Skeletal muscle satellite cell (primary cell): Measurements from ENCODE around the gene TRPM4.
"Not testable (repeated sequence)": the region's sequence is repeated elsewhere in the genome, so short reads cannot be mapped to it uniquely, and the experiment has no call there.

Experiments
- H3K27me3 ChIP-seq: 2 replicates; pipeline ENCODE4 v1.7.0; 2013; ENCODE audit warnings: low read length; ENCODE audit not compliant: control insufficient read depth, insufficient read depth
- H3K36me3 ChIP-seq: 2 replicates; pipeline ENCODE4 v1.7.0; 2013; ENCODE audit warnings: mild to moderate bottlenecking, control low read depth, low read length; ENCODE audit not compliant: insufficient read depth
- H3K4me1 ChIP-seq: 2 replicates; pipeline ENCODE4 v1.7.0; 2013; ENCODE audit warnings: low read length; ENCODE audit not compliant: control insufficient read depth, insufficient read depth
- H3K4me2 ChIP-seq: 2 replicates; pipeline ENCODE4 v1.7.0; 2013; ENCODE audit warnings: mild to moderate bottlenecking, low read length
- H3K4me3 ChIP-seq: 2 replicates; pipeline ENCODE4 v1.7.0; 2013; ENCODE audit warnings: low read length
- H3K9ac ChIP-seq: 2 replicates; pipeline ENCODE4 v1.7.0; 2013; ENCODE audit warnings: mild to moderate bottlenecking, low read depth, low read length, moderate library complexity
- H3K9me3 ChIP-seq: replicated peaks from 2 replicates; pipeline ENCODE4 v1.7.0; 2013; ENCODE audit warnings: mild to moderate bottlenecking, control low read depth, low read length

TRPM4 gene

DNA sequence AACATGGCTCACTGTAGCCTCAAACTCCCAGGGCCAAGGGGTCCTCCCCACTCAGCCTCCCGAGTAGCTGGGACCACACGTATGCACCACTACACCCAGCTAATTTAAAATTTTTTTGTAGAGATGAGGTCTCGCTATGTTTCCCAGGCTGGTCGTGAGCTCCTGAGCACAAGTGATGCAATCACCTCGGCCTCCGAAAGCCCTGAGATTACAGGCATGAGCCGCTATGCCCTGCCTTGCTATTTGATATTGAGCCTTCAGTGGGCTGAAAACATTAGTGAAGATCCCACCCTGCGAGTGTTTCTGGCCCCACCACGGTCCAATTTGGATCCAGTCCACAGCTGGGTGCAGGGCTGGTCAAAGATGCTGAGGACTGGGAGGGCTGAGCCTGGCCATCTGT lies 65.9 kb downstream of the TRPM4 start:
- H3K4me2 ChIP-seq: no peak overlapping the region
- no peaks in the 10 kb centered on the region for H3K4me1 ChIP-seq
- H3K27me3 ChIP-seq: peaks cover 2% of the 10 kb centered on the region
- no peak overlapping the region for H3K9ac ChIP-seq
- H3K4me3 ChIP-seq: no peak overlapping the region
- no peaks in the 10 kb centered on the region for H3K9me3 ChIP-seq
- no peaks in the 10 kb centered on the region for H3K36me3 ChIP-seq

DNA sequence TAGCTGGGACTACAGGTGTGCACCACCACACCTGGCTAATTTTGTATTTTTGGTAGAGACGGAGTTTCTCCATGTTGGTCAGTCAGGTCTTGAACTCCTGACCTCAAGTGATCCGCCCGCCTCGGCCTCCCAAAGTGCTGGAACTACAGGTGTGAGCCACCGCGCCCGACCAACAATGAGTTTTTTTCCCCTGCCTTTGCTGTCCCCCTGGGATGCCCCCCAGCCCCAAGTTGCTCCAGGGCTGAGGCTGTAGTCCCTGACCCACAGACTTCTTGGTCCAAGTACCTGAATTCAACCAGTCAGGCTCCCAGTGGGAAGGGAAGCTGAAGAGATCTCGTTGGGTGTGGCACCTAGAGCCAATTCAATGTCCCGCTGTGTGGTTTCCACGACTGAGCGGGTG lies 66.8 kb downstream of the TRPM4 start:
- not testable (repeated sequence) for H3K27me3 ChIP-seq, H3K4me2 ChIP-seq

DNA sequence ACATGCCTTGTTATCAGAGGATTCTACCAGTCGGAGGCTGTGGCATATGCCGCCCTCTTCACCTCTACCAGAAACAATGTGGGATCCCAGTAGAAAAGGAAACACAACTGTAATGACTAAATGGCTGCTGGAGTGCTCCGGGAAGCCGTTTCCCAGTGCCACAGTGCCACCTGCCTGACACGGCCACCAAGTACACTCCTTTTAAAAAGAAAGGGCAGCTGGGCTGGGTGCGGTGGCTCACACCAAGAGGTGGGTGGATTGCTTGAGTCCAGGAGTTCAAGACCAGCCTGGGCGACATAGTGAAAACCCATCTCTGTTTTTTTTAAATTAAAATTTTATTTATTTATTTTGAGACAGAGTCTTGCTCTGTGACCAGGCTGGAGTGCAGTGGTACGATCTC lies 67.3 kb downstream of the TRPM4 start:
- H3K4me1 ChIP-seq: no peaks in the 10 kb centered on the region
- no peak overlapping the region for H3K9ac ChIP-seq
- no peaks in the 10 kb centered on the region for H3K36me3 ChIP-seq
- no peaks in the 10 kb centered on the region for H3K9me3 ChIP-seq
- H3K27me3 ChIP-seq: peaks cover 2% of the 10 kb centered on the region
- no peak overlapping the region for H3K4me2 ChIP-seq
- H3K4me3 ChIP-seq: no peak overlapping the region

More for the DNA sequence above, 66.8 kb downstream of the TRPM4 start:
- not testable (repeated sequence) for H3K4me1 ChIP-seq, H3K9ac ChIP-seq, H3K4me3 ChIP-seq, H3K36me3 ChIP-seq, H3K9me3 ChIP-seq

DNA sequence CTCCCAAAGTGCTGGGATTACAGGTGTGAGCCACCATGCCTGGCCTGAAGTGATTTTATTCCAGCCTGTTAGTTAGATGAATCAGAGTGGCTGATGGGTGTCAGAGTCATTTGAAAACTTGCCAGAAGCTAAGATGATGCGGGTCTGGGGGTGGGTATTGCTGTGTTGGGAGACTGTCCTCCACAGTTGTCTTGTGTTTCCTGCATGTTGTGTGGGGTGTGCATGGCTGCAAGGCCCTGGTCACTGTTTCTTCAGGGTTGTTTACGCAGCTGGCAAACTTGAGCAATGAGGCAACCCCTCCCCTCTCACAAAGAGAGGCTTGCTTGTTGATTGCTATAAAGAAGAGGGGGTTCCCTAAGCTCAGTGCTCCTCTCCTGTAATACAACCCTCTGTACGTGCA lies 71.8 kb downstream of the TRPM4 start:
- H3K4me2 ChIP-seq: no peak overlapping the region
- H3K27me3 ChIP-seq: peaks cover 5% of the 10 kb centered on the region
- no peak overlapping the region for H3K9ac ChIP-seq
- H3K9me3 ChIP-seq: no peaks in the 10 kb centered on the region
- H3K4me3 ChIP-seq: no peak overlapping the region
- no peaks in the 10 kb centered on the region for H3K4me1 ChIP-seq
- H3K36me3 ChIP-seq: no peaks in the 10 kb centered on the region

DNA sequence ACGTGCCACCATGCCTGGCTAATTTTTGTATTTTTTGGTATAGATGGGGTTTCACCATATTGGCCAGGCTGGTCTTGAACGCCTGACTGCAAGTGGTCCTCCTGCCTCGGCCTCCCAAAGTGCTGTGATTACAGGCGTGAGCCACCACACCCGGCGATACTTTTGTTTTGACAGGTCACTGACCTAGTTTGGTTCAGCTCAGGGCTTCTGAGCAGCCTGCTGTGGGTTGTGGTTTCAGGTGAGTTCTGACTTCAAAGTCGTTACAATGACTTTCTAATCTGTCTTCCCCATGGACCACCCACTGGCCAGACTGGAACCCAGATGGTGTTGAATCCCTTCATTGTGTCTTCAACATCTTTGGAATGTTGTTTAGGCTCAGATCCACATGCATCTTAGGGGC lies 73.8 kb downstream of the TRPM4 start:
- Histone ChIP-seq H3K4me1 (no peaks in the 10 kb centered on the region), H3K27me3 (peaks cover 13% of the 10 kb centered on the region), H3K9ac (no peak overlapping the region), H3K4me3 (no peak overlapping the region), H3K36me3 (no peaks in the 10 kb centered on the region), H3K4me2 (no peak overlapping the region), H3K9me3 (no peaks in the 10 kb centered on the region)

DNA sequence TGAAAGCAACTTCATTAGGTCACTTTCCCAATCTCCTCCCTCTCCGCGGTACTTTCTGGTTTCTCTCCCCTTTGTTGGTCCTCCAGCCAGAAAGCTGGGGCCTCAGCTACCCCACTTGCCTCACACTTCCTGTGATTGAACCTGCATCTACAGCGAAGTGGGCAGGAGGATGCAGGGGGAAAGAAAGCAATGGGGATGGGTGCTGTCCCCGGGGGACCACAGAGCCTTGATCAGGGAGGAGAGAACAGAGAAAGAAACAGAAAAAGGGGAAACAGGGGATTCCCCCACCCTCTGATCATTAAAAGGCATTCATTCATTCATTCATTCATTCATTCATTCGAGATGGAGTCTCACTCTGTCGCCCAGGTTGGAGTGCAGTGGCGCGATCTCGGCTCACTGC lies 74.2 kb downstream of the TRPM4 start:
- Histone ChIP-seq H3K9ac (no peak overlapping the region), H3K4me2 (no peak overlapping the region), H3K9me3 (no peaks in the 10 kb centered on the region), H3K36me3 (no peaks in the 10 kb centered on the region), H3K4me3 (no peak overlapping the region), H3K27me3 (peaks cover 14% of the 10 kb centered on the region), H3K4me1 (no peaks in the 10 kb centered on the region)

DNA sequence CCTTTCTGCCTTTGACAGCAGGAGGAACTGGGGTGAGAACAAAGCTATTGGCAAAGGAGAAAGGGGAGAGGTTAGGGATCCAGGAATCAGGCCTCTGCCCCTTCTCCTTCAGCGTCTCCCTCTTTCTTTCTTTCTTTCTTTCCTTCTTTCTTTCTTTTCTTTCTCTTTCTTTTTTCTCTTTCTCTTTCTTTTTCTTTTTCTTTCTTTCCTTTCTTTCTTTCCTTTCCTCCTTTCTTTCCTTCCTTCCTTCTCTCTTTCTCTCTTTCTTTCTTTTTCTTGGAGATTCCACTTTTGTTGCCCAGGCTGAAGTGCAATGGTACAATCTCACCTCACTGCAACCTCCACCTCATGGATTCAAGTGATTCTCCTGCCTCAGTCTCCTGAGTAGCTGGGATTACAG lies 75.6 kb downstream of the TRPM4 start:
- no peak overlapping the region for H3K4me2 ChIP-seq
- H3K27me3 ChIP-seq: peaks cover 14% of the 10 kb centered on the region
- H3K36me3 ChIP-seq: no peaks in the 10 kb centered on the region
- no peaks in the 10 kb centered on the region for H3K9me3 ChIP-seq
- H3K4me1 ChIP-seq: no peaks in the 10 kb centered on the region
- no peak overlapping the region for H3K4me3 ChIP-seq
- H3K9ac ChIP-seq: no peak overlapping the region

DNA sequence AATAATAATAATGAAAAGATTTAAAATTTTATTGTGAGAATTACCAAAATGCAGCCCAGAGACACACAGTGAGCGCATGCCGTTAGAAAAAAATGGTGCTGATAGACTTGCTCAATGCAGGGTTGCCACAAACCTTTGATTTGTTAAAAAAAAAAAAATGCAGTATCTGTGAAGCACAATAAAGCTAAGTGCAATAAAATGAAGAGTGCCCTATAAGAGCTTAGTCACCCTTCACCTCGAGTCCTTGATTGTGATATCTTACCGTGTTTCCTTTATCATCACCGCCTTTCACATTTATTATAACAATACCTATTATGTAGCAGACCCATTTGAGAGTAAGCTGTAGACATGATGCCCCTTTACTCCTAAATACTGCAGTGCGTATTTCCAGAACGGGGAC lies 84.2 kb downstream of the TRPM4 start:
- Histone ChIP-seq H3K9me3 (no peaks in the 10 kb centered on the region), H3K4me1 (no peaks in the 10 kb centered on the region), H3K4me2 (no peak overlapping the region), H3K27me3 (peaks cover 4% of the 10 kb centered on the region), H3K36me3 (no peaks in the 10 kb centered on the region), H3K9ac (no peak overlapping the region), H3K4me3 (no peak overlapping the region)

DNA sequence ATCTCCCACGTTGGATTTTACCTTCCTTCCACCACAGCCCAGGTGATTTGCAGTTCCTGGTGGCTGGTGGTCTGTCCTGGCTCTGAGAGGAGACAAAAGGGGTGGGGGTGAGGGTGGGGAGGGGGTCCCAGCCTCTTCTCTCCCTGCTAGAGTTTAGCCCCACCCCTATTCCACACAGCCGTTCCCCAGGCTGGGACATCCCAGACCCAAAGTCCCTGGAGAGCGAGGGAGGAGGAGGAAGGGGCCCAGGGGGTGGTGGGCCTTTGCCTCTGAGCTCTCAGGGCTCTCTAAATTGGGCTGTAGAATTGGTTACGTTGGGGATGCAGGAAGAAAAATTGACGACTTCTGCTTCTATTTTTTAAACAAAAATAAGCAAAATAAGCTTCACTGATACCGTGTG lies 85.5 kb downstream of the TRPM4 start:
- H3K36me3 ChIP-seq: no peaks in the 10 kb centered on the region
- H3K4me2 ChIP-seq: no peak overlapping the region
- H3K4me3 ChIP-seq: no peak overlapping the region
- no peaks in the 10 kb centered on the region for H3K4me1 ChIP-seq
- no peak overlapping the region for H3K9ac ChIP-seq
- H3K27me3 ChIP-seq: peaks cover 8% of the 10 kb centered on the region
- H3K9me3 ChIP-seq: no peaks in the 10 kb centered on the region

DNA sequence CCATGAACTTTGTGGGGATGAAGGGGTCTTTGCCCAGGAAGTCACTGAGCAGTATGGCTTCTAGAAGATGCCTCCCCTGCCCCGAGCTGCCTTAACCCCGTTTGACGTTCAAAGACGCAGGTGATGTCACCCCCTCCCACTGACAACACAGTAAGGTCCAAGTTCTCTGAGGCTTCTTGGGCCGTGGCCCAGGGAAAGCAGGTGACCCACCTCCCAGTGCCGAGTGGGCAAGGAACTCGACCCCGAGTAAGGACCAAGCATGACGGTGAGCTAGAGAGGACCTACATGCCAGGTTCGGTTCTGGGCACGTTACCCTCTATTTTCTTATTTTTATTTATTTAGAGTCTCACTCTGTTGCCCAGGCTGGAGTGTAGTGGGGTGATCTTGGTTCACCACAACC lies 86.1 kb downstream of the TRPM4 start:
- Histone ChIP-seq H3K27me3 (peaks cover 10% of the 10 kb centered on the region), H3K9me3 (no peaks in the 10 kb centered on the region), H3K4me2 (no peak overlapping the region), H3K4me3 (no peak overlapping the region), H3K4me1 (no peaks in the 10 kb centered on the region), H3K36me3 (no peaks in the 10 kb centered on the region), H3K9ac (no peak overlapping the region)

DNA sequence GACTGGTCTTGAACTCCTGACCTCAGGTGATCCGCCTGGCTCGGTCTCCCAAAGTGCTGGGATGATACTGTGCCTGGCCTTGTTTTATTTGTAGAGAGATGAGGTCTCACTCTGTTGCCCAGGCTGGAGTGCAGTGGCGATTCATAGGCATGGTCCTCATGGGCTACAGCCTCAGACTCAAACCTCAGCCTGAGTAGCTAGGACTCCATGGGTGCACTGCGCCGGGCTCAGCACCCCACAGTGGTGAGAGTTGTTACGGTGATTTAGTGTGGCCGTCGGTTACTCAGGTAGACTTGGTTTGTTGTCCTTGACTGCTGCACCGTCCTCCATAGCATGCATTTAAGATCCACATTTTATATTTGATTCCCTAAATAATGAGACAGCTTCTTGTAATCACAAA lies 86.7 kb downstream of the TRPM4 start:
- H3K9ac ChIP-seq: no peak overlapping the region
- no peak overlapping the region for H3K4me3 ChIP-seq
- H3K36me3 ChIP-seq: no peaks in the 10 kb centered on the region
- H3K4me1 ChIP-seq: no peaks in the 10 kb centered on the region
- peaks cover 10% of the 10 kb centered on the region for H3K27me3 ChIP-seq
- no peaks in the 10 kb centered on the region for H3K9me3 ChIP-seq
- no peak overlapping the region for H3K4me2 ChIP-seq

DNA sequence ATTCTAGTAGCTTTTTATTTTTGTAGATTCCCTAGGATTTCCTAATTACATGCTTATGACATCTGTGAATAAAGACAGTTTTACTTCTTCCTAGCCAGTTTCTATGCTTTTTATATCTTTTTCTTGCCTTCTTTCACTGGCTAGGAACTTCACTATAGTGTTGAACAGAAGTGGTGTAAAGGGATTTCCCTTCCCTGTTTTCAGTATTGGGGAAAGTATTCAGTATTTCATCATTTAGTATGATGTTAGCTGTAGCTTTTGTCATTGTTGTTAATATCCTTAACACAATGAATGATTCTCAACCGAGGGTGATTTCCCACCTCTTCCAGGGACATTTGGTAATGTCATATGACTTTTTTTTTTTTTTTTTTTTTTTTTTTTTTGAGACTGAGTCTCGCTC lies 90.1 kb downstream of the TRPM4 start:
- H3K9me3 ChIP-seq: no peaks in the 10 kb centered on the region
- peaks cover 17% of the 10 kb centered on the region for H3K27me3 ChIP-seq
- H3K4me2 ChIP-seq: no peak overlapping the region
- no peak overlapping the region for H3K4me3 ChIP-seq
- H3K4me1 ChIP-seq: no peaks in the 10 kb centered on the region
- H3K36me3 ChIP-seq: no peaks in the 10 kb centered on the region
- no peak overlapping the region for H3K9ac ChIP-seq
